ENCODE data around the gene COA8. TPM values are rescaled to one million over a fixed set of nuclear protein-coding genes. Genes with fewer than 3 reads are reported as not detected.

Gene COA8
- total RNA-seq, 1 donor from 2014 or later, result 54.9 TPM

- Mint-ChIP-seq H3K4me3 (ENCODE audit: unreplicated experiment) (no peak overlapping the region), H3K36me3 (ENCODE audit: unreplicated experiment) (no peaks in the 10 kb centered on the region), H3K27ac (ENCODE audit: unreplicated experiment) (no peak overlapping the region), H3K4me1 (ENCODE audit: low read depth, unreplicated experiment) (peaks cover 16% of the 10 kb centered on the region), H3K27me3 (ENCODE audit: unreplicated experiment) (peaks cover 10% of the 10 kb centered on the region), H3K9me3 (ENCODE audit: unreplicated experiment) (peaks cover 3% of the 10 kb centered on the region)
- DNase-seq, result no peak
- TF ChIP-seq, protein P1, sequence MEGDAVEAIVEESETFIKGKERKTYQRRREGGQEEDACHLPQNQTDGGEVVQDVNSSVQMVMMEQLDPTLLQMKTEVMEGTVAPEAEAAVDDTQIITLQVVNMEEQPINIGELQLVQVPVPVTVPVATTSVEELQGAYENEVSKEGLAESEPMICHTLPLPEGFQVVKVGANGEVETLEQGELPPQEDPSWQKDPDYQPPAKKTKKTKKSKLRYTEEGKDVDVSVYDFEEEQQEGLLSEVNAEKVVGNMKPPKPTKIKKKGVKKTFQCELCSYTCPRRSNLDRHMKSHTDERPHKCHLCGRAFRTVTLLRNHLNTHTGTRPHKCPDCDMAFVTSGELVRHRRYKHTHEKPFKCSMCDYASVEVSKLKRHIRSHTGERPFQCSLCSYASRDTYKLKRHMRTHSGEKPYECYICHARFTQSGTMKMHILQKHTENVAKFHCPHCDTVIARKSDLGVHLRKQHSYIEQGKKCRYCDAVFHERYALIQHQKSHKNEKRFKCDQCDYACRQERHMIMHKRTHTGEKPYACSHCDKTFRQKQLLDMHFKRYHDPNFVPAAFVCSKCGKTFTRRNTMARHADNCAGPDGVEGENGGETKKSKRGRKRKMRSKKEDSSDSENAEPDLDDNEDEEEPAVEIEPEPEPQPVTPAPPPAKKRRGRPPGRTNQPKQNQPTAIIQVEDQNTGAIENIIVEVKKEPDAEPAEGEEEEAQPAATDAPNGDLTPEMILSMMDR (IDR thresholded peaks at IDR 0.05; ENCODE audit: partially characterized antibody, unreplicated experiment), result no peak
Measured at GRCh38 chr14:103550451-103551337, 12.1 kb upstream of the COA8 start.

GRCh38 chr14:103551338-103551762 is 11.4 kb upstream of the COA8 start:
- Mint-ChIP-seq H3K4me1 (ENCODE audit: low read depth, unreplicated experiment) (peaks cover 14% of the 10 kb centered on the region), H3K36me3 (ENCODE audit: unreplicated experiment) (no peaks in the 10 kb centered on the region), H3K27me3 (ENCODE audit: unreplicated experiment) (peaks cover 10% of the 10 kb centered on the region), H3K4me3 (ENCODE audit: unreplicated experiment) (no peak overlapping the region), H3K27ac (ENCODE audit: unreplicated experiment) (no peak overlapping the region), H3K9me3 (ENCODE audit: unreplicated experiment) (peaks cover 3% of the 10 kb centered on the region)
- TF ChIP-seq, protein P1 (IDR thresholded peaks at IDR 0.05; ENCODE audit: partially characterized antibody, unreplicated experiment), result no peak
- no peak for DNase-seq

GRCh38 chr14:103552011-103552845 is 10.5 kb upstream of the COA8 start:
- DNase-seq, result no peak
- no peak overlapping the region for H3K4me3 Mint-ChIP-seq (ENCODE audit: unreplicated experiment)
- peaks cover 15% of the 10 kb centered on the region for H3K4me1 Mint-ChIP-seq (ENCODE audit: low read depth, unreplicated experiment)
- no peaks in the 10 kb centered on the region for H3K36me3 Mint-ChIP-seq (ENCODE audit: unreplicated experiment)
- H3K27ac Mint-ChIP-seq (ENCODE audit: unreplicated experiment), result no peak overlapping the region
- TF ChIP-seq, protein P1 (IDR thresholded peaks at IDR 0.05; ENCODE audit: partially characterized antibody, unreplicated experiment), result no peak
- peaks cover 8% of the 10 kb centered on the region for H3K27me3 Mint-ChIP-seq (ENCODE audit: unreplicated experiment)
- H3K9me3 Mint-ChIP-seq (ENCODE audit: unreplicated experiment), result peaks cover 3% of the 10 kb centered on the region

- Mint-ChIP-seq H3K4me1 (ENCODE audit: low read depth, unreplicated experiment) (peaks cover 16% of the 10 kb centered on the region), H3K27ac (ENCODE audit: unreplicated experiment) (peak overlapping the region; percentile 52), H3K4me3 (ENCODE audit: unreplicated experiment) (no peak overlapping the region), H3K36me3 (ENCODE audit: unreplicated experiment) (no peaks in the 10 kb centered on the region), H3K9me3 (ENCODE audit: unreplicated experiment) (peaks cover 1% of the 10 kb centered on the region), H3K27me3 (ENCODE audit: unreplicated experiment) (peaks cover 6% of the 10 kb centered on the region)
- TF ChIP-seq, protein P1 (IDR thresholded peaks at IDR 0.05; ENCODE audit: partially characterized antibody, unreplicated experiment), result no peak
- DNase-seq, result no peak
Measured at GRCh38 chr14:103552846-103553210, 9.9 kb upstream of the COA8 start.

Data from glutamatergic neuron (in vitro differentiated cells).